Adipocyte (in vitro differentiated cells): Measurements from ENCODE around the gene TCERG1L.

Source experiments
- DNase-seq: peaks from one replicate; pipeline ENCODE4 v3.0.0-alpha.2; 2015; ENCODE audit warnings: low read depth
- H3K27me3 ChIP-seq: replicated peaks from 2 replicates; pipeline ENCODE4 v1.7.0; 2013; ENCODE audit warnings: mild to moderate bottlenecking, low read length, moderate library complexity; ENCODE audit not compliant: control insufficient read depth, insufficient read depth
- H3K36me3 ChIP-seq: 2 replicates; pipeline ENCODE4 v1.7.0; 2013; ENCODE audit warnings: low read length, mild to moderate bottlenecking, moderate library complexity; ENCODE audit not compliant: control insufficient read depth, insufficient read depth, severe bottlenecking
- H3K4me1 ChIP-seq: 2 replicates; pipeline ENCODE4 v1.7.0; 2013; ENCODE audit warnings: mild to moderate bottlenecking, low read length, moderate library complexity; ENCODE audit not compliant: control insufficient read depth, insufficient read depth
- H3K4me3 ChIP-seq: 2 replicates; pipeline ENCODE4 v1.7.0; 2013; ENCODE audit warnings: mild to moderate bottlenecking, low read length, moderate library complexity
- H3K9ac ChIP-seq: 2 replicates; pipeline ENCODE4 v1.7.0; 2013; ENCODE audit warnings: mild to moderate bottlenecking, low read length, moderate library complexity
- H3K9me3 ChIP-seq: 2 replicates; pipeline ENCODE4 v1.7.0; 2013; ENCODE audit warnings: mild to moderate bottlenecking, low read length, moderate library complexity; ENCODE audit not compliant: control insufficient read depth

Gene TCERG1L

GRCh38 chr10:131202990-131203389, 108.5 kb downstream of the TCERG1L start:
- Histone ChIP-seq H3K27me3 (no peaks in the 10 kb centered on the region), H3K9ac (no peak overlapping the region)
- DNase-seq = no peak

GRCh38 chr10:131201741-131202515, 109.6 kb downstream of the TCERG1L start:
- H3K4me3 ChIP-seq = no peak overlapping the region
- H3K36me3 ChIP-seq = no peaks in the 10 kb centered on the region
- no peak for DNase-seq
- H3K9me3 ChIP-seq = no peaks in the 10 kb centered on the region
- no peaks in the 10 kb centered on the region for H3K27me3 ChIP-seq
- no peaks in the 10 kb centered on the region for H3K4me1 ChIP-seq
- H3K9ac ChIP-seq = no peak overlapping the region

More at GRCh38 chr10:131202990-131203389, 108.5 kb downstream of the TCERG1L start:
- Histone ChIP-seq H3K9me3 (no peaks in the 10 kb centered on the region), H3K4me3 (no peak overlapping the region), H3K36me3 (no peaks in the 10 kb centered on the region), H3K4me1 (no peaks in the 10 kb centered on the region)

- DNase-seq = no peak
- no peaks in the 10 kb centered on the region for H3K36me3 ChIP-seq
- no peaks in the 10 kb centered on the region for H3K4me1 ChIP-seq
- H3K4me3 ChIP-seq = no peak overlapping the region
- H3K9me3 ChIP-seq = no peaks in the 10 kb centered on the region
- no peaks in the 10 kb centered on the region for H3K27me3 ChIP-seq
- no peak overlapping the region for H3K9ac ChIP-seq
These were observed 110.6 kb downstream of the TCERG1L start for GRCh38 chr10:131200856-131201470.

DNA sequence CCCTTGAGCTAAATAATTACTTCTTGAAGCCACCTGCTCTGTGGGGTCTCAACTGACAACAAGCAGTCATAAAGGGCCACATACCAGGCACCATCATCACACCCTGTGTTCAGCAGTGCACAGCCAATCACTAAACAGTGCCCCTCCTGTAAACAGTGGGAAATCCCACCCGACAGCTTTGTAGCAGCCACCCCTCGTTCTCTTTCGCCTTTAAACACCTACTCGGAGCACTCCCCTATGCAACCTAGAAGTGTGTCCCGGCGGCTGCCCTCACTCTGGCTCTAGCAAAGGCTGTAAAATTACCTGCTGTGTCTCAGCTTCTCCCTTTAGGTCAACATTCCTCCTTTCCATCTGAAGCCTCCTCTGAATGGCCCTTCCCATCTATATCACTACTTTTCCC, 111.9 kb downstream of the TCERG1L start:
- no peaks in the 10 kb centered on the region for H3K4me1 ChIP-seq
- no peaks in the 10 kb centered on the region for H3K27me3 ChIP-seq
- H3K4me3 ChIP-seq = no peak overlapping the region
- no peak for DNase-seq
- H3K36me3 ChIP-seq = no peaks in the 10 kb centered on the region
- H3K9ac ChIP-seq = no peak overlapping the region
- no peaks in the 10 kb centered on the region for H3K9me3 ChIP-seq

DNA sequence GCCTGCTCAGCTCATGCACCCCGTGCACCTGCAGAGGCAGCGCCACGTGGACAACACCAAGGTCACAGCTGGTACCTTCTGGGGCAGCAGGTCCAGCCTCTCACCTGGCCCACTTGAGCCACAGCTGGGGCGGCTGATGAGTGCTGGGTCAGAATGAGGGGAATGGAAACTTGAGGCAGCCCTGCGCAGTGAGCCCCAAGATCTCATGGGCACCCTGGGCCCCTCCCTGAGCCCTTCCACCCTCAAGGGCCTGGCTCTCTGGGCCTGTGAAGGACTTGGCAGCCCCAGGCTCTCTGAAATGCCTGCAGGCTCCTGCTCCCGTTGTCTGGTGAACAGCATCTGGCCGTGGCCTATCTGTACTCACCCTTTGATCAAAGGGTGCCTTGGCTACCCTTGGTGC, 112.7 kb downstream of the TCERG1L start:
- no peak overlapping the region for H3K9ac ChIP-seq

GRCh38 chr10:131198401-131198800, 113.1 kb downstream of the TCERG1L start:
- no peaks in the 10 kb centered on the region for H3K36me3 ChIP-seq
- H3K4me1 ChIP-seq = no peaks in the 10 kb centered on the region
- no peak for DNase-seq
- no peaks in the 10 kb centered on the region for H3K9me3 ChIP-seq
- no peak overlapping the region for H3K4me3 ChIP-seq
- no peaks in the 10 kb centered on the region for H3K27me3 ChIP-seq
- H3K9ac ChIP-seq = no peak overlapping the region

More for the DNA sequence above, 112.7 kb downstream of the TCERG1L start:
- DNase-seq = no peak
- Histone ChIP-seq H3K27me3 (no peaks in the 10 kb centered on the region), H3K9me3 (no peaks in the 10 kb centered on the region), H3K36me3 (no peaks in the 10 kb centered on the region), H3K4me1 (no peaks in the 10 kb centered on the region), H3K4me3 (no peak overlapping the region)

DNA sequence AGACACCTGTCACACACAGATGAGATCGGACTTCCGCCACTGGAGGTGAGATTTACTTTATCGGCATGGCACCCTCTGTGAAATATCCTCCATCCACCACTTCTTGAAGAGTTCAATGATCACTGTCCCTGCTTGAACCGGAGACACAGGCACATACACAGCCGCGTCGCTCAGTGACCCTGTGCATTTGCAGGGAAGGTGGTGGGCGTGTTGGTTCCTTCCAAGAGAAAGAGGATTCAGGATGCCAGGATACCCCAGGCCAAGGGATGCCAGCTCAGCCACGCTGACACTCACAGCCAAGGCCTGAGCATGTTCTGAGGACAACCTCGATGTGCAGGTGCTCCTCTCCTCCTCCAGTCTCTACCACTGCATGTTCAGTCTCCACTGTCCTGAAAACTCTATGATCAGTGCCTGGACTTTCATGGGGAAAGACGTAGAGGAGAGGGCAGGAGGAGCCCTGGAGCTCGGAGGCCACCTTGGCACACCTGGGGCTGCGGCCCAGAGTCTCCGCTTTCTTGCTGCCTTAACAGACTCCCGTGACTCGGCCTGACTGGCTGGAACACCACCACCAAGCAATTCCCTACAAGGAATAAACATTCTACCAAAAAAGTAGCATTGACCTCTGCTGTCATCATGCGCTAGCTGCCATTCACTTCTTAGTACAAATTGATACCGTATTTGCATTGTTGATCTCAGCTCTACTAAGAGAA, 115.2 kb downstream of the TCERG1L start:
- DNase-seq = no peak
- H3K4me1 ChIP-seq = no peaks in the 10 kb centered on the region
- H3K4me3 ChIP-seq = no peak overlapping the region
- no peaks in the 10 kb centered on the region for H3K27me3 ChIP-seq
- no peak overlapping the region for H3K9ac ChIP-seq
- no peaks in the 10 kb centered on the region for H3K36me3 ChIP-seq
- H3K9me3 ChIP-seq = no peaks in the 10 kb centered on the region

DNA sequence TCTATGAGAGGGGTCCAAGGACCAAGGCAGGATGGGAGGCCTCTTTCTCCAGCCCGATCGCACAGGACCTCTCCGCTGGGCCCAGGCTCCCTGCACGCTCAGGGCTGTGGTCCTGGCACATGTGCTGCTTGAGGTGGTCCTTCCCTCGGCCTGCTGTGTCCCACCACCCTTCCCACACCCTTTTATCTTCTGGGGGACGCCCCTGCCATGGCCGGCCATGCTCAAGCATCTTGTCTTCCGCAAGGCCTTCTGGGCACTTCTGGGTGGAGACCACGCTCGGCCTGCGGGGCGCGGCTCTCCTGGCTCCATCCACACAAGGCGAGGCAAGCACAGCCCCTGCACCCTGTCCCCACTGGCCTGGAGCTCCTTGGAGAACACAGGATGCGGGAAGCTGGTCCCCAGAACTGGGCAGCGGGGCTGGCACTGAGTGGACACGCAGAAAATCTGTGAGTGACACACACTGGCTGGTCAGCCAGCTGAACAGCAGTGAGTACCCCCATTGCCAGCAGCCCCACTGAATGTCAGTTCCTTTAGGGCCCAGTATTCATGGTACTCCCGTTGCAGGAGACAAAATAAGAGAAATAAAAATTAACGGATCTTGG, 115.9 kb downstream of the TCERG1L start:
- Histone ChIP-seq H3K4me1 (no peaks in the 10 kb centered on the region), H3K27me3 (no peaks in the 10 kb centered on the region), H3K9me3 (no peaks in the 10 kb centered on the region), H3K4me3 (no peak overlapping the region), H3K9ac (no peak overlapping the region), H3K36me3 (no peaks in the 10 kb centered on the region)
- DNase-seq = no peak

GRCh38 chr10:131195116-131195515, 116.4 kb downstream of the TCERG1L start:
- Histone ChIP-seq H3K36me3 (no peaks in the 10 kb centered on the region), H3K27me3 (no peaks in the 10 kb centered on the region)
- DNase-seq = no peak

DNA sequence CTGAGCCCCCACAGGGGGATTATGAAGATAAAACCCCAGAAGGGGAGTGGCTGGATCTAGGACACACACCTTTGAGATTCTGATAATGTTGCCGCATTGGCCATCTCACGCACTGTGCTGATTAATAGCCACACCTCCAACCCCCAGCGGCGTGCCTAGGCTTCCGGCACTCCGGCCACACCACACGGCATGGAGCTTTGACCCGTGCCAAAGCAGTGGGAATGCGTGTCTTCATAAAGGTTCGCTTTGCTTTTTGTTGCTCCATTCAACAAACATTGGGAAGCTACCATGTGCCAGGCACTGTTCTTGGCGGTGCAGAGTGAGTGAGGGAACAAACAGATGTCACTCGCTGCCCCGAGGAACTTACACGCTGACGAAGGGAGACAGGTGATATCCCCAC, 117.6 kb downstream of the TCERG1L start:
- DNase-seq = no peak
- no peaks in the 10 kb centered on the region for H3K4me1 ChIP-seq

More at GRCh38 chr10:131195116-131195515, 116.4 kb downstream of the TCERG1L start:
- H3K9me3 ChIP-seq = no peaks in the 10 kb centered on the region
- no peaks in the 10 kb centered on the region for H3K4me1 ChIP-seq
- no peak overlapping the region for H3K4me3 ChIP-seq
- no peak overlapping the region for H3K9ac ChIP-seq

GRCh38 chr10:131188494-131188893, 123.0 kb downstream of the TCERG1L start:
- Histone ChIP-seq H3K9ac (no peak overlapping the region), H3K36me3 (no peaks in the 10 kb centered on the region), H3K4me3 (no peak overlapping the region), H3K9me3 (no peaks in the 10 kb centered on the region), H3K4me1 (no peaks in the 10 kb centered on the region), H3K27me3 (no peaks in the 10 kb centered on the region)
- no peak for DNase-seq

More for the DNA sequence above, 117.6 kb downstream of the TCERG1L start:
- H3K27me3 ChIP-seq = no peaks in the 10 kb centered on the region
- H3K9me3 ChIP-seq = no peaks in the 10 kb centered on the region
- H3K9ac ChIP-seq = no peak overlapping the region
- no peaks in the 10 kb centered on the region for H3K36me3 ChIP-seq
- no peak overlapping the region for H3K4me3 ChIP-seq
